ENCODE data around the gene NUCB1.

- no peak for TF ChIP-seq POLR2AphosphoS5 (IDR thresholded peaks at IDR 0.05)
- TF ChIP-seq EP300 (IDR thresholded peaks at IDR 0.05): no peak
- no peak for TF ChIP-seq CTCF (IDR thresholded peaks at IDR 0.05)
Measured at GRCh38 chr19:48925240-48925843, 25.2 kb downstream of the NUCB1 start.
